Transverse colon (tissue), 3 donors: ENCODE measurements around the gene RPS14.

ENCODE experiments used
- EP300 ChIP-seq: sonication (generic); formaldehyde crosslinking; IDR thresholded peaks from one replicate; pipeline ENCODE4 v1.6.1; 2017; ENCODE audit warnings: antibody characterized with exemption, low read depth
- TF ChIP-seq, protein P1 (sequence below), 5 experiments: fragments of 200-600 bp in 3 of 5; fragments of 450-650 bp in 2 of 5; sonication (generic) in 3 of 5; IDR thresholded peaks; 1 replicate in 2 of 5; 2 replicates in 3 of 5; pipeline ENCODE4 v1.5.1; 2016 to 2017; ENCODE audit warnings: antibody characterized with exemption in 5 of 5, inconsistent platforms in 3 of 5, mild to moderate bottlenecking in 2 of 5, moderate library complexity in 1 of 5

DNA sequence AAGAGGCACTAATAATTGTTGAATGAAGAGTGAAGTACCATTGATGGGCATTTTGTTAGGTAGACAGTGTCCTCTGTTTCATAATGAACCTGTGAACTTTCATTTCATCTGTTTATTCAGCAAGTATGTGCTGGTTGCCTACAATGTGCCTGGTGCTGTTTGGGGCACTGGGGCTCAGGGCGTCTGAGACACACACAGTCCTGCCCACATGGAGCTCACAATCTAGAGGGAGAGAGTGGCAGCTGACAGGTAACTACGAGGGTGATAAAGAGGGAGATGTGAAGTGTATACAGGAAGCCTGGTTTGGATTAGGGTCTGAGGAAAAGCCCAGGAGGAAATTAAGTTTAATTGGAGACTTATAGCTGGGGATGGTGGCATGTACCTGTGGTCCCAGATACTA lies 29.9 kb upstream of the RPS14 start:
- TF ChIP-seq, protein P1, sequence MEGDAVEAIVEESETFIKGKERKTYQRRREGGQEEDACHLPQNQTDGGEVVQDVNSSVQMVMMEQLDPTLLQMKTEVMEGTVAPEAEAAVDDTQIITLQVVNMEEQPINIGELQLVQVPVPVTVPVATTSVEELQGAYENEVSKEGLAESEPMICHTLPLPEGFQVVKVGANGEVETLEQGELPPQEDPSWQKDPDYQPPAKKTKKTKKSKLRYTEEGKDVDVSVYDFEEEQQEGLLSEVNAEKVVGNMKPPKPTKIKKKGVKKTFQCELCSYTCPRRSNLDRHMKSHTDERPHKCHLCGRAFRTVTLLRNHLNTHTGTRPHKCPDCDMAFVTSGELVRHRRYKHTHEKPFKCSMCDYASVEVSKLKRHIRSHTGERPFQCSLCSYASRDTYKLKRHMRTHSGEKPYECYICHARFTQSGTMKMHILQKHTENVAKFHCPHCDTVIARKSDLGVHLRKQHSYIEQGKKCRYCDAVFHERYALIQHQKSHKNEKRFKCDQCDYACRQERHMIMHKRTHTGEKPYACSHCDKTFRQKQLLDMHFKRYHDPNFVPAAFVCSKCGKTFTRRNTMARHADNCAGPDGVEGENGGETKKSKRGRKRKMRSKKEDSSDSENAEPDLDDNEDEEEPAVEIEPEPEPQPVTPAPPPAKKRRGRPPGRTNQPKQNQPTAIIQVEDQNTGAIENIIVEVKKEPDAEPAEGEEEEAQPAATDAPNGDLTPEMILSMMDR (IDR thresholded peaks at IDR 0.05), result no peak
- TF ChIP-seq EP300, result no peak
